ENCODE data around the gene FUT6.

The FUT6 gene

DNA sequence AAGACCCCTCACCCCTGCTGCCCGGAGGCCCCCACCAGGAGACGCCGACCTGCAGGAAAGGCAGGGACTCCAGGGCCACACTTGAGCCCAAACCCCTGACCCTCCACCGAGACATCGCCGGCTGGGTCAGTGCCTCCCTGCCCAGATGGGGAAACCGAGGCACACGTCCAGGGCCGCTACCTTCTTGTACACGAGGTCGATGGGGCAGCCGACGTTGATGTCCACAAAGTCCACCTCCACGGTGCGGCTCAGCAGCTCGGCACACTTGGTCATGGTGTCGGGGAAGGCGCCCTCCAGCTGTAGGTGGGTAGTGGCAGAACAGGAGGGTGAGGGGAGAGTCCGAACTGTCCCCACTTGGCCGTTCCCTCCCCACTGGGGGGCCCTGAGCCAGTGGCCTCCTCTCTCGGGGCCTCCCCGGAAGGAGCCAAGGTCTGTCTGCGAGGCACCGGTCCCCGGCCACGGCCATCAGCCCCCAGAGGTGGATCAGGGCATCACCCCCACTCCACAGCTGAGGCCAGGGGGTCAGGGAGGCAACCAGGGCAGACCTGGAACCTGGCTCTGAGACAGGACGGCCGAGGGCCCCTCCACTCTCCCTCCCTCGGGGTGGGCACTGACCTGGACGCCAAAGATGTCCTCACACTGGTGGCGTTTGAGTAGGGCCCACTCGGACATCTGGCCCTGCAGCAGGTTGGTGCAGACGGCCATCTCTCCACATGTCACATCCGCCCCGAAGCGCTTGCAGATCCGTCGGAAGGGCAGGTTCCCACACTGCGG, 51.9 kb downstream of the FUT6 start:
- H3K27me3 ChIP-seq (replicated peaks; ENCODE audit: control insufficient read depth, insufficient read depth, low read length): no peaks in the 10 kb centered on the region
- no peak overlapping the region for H3K4me3 ChIP-seq (replicated peaks; ENCODE audit: low read depth, low read length)
- DNase-seq (ENCODE audit: extremely low read depth, insufficient read length): no peak
- TF ChIP-seq, protein P1, sequence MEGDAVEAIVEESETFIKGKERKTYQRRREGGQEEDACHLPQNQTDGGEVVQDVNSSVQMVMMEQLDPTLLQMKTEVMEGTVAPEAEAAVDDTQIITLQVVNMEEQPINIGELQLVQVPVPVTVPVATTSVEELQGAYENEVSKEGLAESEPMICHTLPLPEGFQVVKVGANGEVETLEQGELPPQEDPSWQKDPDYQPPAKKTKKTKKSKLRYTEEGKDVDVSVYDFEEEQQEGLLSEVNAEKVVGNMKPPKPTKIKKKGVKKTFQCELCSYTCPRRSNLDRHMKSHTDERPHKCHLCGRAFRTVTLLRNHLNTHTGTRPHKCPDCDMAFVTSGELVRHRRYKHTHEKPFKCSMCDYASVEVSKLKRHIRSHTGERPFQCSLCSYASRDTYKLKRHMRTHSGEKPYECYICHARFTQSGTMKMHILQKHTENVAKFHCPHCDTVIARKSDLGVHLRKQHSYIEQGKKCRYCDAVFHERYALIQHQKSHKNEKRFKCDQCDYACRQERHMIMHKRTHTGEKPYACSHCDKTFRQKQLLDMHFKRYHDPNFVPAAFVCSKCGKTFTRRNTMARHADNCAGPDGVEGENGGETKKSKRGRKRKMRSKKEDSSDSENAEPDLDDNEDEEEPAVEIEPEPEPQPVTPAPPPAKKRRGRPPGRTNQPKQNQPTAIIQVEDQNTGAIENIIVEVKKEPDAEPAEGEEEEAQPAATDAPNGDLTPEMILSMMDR (IDR thresholded peaks at IDR 0.05; ENCODE audit: insufficient read depth, low read length, poor library complexity, severe bottlenecking): no peak
- peaks cover 37% of the 10 kb centered on the region for H3K36me3 ChIP-seq (ENCODE audit: control insufficient read depth, insufficient read depth, low read length)

DNA sequence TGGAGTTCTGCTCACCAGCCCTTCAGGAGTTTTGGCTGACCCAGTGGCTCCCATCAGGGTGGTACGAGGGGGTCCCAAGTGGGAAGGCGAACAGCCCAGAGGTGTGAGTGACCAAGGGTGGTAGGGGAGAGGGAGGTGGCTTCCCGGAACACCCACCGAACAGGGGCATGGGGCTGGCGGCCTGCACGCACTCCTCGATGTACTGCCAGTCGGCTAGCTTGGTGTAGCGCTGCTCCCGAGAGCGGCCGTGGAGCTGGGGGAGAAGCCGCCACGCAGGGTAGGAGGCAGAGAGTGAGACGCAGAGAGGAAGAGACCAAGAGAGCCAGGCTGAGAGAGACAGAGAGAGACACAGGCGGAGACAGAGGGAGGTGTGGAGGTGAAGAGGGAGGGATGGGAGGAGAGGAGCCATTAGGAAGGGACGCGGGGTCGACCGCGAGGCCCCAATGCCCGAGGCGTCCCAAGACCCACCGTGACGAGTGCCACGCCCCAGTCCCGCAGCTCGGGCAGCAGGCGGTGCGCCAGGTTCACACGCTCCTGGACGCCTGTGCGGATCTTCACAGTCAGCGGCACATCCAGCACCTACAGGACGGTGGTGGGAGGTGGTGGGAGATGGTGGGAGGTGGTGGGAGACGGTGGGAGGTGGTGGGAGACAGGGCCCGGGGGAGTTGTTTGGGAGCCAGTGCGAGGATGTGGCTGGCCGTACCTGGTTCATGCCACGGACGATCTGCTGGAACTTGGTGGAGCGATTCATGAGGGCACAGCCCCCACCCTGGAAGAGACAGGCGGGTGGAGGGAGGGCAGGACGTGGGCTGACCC, 52.7 kb downstream of the FUT6 start:
- Histone ChIP-seq H3K36me3 (ENCODE audit: control insufficient read depth, insufficient read depth, low read length) (peaks cover 37% of the 10 kb centered on the region), H3K4me3 (replicated peaks; ENCODE audit: low read depth, low read length) (no peak overlapping the region), H3K27me3 (replicated peaks; ENCODE audit: control insufficient read depth, insufficient read depth, low read length) (no peaks in the 10 kb centered on the region)
- DNase-seq (ENCODE audit: extremely low read depth, insufficient read length): no peak
- TF ChIP-seq, protein P1 (IDR thresholded peaks at IDR 0.05; ENCODE audit: insufficient read depth, low read length, poor library complexity, severe bottlenecking): no peak

DNA sequence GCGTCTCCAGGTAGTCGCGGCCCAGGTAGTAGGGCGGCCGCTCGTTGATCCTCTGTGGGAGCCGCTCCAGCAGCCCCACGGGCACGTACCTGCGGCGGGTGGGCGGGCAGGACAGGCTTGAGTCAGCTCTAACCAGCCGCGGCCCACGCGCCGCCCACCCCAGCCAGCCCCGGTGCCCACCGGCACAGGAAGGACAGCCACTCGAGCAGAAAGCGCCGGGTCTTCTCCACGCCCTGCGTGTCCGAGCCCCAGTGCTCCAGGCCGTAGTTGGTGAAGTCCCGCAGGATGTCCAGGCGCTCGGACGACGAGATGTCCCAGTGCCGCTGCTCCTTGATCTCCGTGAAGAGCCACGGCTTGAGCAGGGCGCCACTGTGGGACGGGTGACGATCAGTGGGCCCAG, 54.1 kb downstream of the FUT6 start:
- Histone ChIP-seq H3K27me3 (replicated peaks; ENCODE audit: control insufficient read depth, insufficient read depth, low read length) (no peaks in the 10 kb centered on the region), H3K4me3 (replicated peaks; ENCODE audit: low read depth, low read length) (no peak overlapping the region), H3K36me3 (ENCODE audit: control insufficient read depth, insufficient read depth, low read length) (peaks cover 37% of the 10 kb centered on the region)
- TF ChIP-seq, protein P1 (IDR thresholded peaks at IDR 0.05; ENCODE audit: insufficient read depth, low read length, poor library complexity, severe bottlenecking): no peak
- no peak for DNase-seq (ENCODE audit: extremely low read depth, insufficient read length)

DNA sequence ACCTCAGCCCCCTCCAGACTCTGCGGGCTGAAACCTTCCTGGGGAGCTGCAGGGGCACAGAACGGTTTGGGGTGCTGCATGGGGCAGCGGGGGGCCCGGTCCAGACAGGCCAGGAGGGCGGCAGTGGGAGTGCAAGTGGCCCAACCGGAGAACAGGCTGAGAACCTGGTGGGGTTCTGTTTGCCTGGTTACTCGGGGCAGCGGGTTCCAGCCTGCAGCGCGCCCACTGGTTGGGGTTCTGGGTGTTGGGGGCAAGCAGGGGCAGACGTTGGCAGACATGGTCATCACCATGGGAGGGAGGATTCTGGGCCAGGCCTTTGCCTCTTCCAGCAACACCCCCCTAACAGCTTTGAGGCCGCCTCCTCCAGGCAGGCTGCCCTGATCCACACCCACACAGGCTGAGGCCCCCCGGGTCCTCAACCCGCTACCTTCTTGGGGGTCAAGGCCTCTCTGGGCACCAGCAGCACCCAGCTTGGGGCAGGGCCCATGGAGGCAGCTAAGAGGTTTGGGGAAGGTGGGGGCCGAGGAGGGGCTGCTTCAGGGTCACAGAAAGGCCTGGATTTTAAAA, 54.8 kb downstream of the FUT6 start, which contains the start of gene PRR22:
TSS of gene PRR22 (minus strand) at position 166 of the 567 bp plus-strand sequence. CDS start at position 80, 86 bp downstream.
- DNase-seq (ENCODE audit: extremely low read depth, insufficient read length): no peak
- H3K36me3 ChIP-seq (ENCODE audit: control insufficient read depth, insufficient read depth, low read length): peaks cover 34% of the 10 kb centered on the region

More for the DNA sequence above, 54.8 kb downstream of the FUT6 start, which contains the start of gene PRR22:
- no peak within 1 kb of the TSS for H3K4me3 ChIP-seq (replicated peaks; ENCODE audit: low read depth, low read length)
- H3K27me3 ChIP-seq (replicated peaks; ENCODE audit: control insufficient read depth, insufficient read depth, low read length): no peaks in the 10 kb centered on the region
- TF ChIP-seq, protein P1 (IDR thresholded peaks at IDR 0.05; ENCODE audit: insufficient read depth, low read length, poor library complexity, severe bottlenecking): no peak
